22Rv1 (cell line): ENCODE measurements around the gene ZNF701.
"Not testable (repeated sequence)": the region's sequence is repeated elsewhere in the genome, so short reads cannot be mapped to it uniquely, and the experiment has no call there.

Source experiments
- H3K27ac ChIP-seq: fragments of 450-650 bp; 2 replicates; pipeline ENCODE4 v1.5.1; 2017
- CTCF ChIP-seq: fragments of 450-650 bp; IDR thresholded peaks from 2 replicates; pipeline ENCODE4 v1.5.1; 2017; ENCODE audit warnings: mild to moderate bottlenecking
- ZFX ChIP-seq: fragments of 450-650 bp; IDR thresholded peaks from 2 replicates; pipeline ENCODE4 v1.6.1; 2017; ENCODE audit warnings: antibody characterized with exemption, borderline replicate concordance

ZNF701 gene

GRCh38 chr19:52533901-52534300, 36.2 kb upstream of the ZNF701 start:
- no peak overlapping the region for H3K27ac ChIP-seq
- no peak for TF ChIP-seq CTCF
- TF ChIP-seq ZFX = no peak

- not testable (repeated sequence) for H3K27ac ChIP-seq
These were observed 34.7 kb upstream of the ZNF701 start for GRCh38 chr19:52535385-52535770.

- H3K27ac ChIP-seq = no peak overlapping the region
- TF ChIP-seq ZFX (no peak), CTCF (no peak)
These were observed 34.2 kb upstream of the ZNF701 start for GRCh38 chr19:52535771-52536447.

- no peak for TF ChIP-seq ZFX
- TF ChIP-seq CTCF = no peak
- no peak overlapping the region for H3K27ac ChIP-seq
These were observed 33.7 kb upstream of the ZNF701 start for GRCh38 chr19:52536448-52536800.

- not testable (repeated sequence) for H3K27ac ChIP-seq
These were observed 31.3 kb upstream of the ZNF701 start for GRCh38 chr19:52538815-52539214.

GRCh38 chr19:52541176-52541575, 28.9 kb upstream of the ZNF701 start:
- H3K27ac ChIP-seq = not testable (repeated sequence)

GRCh38 chr19:52541608-52542007, 28.5 kb upstream of the ZNF701 start:
- no peak for TF ChIP-seq ZFX
- TF ChIP-seq CTCF = no peak
- no peak overlapping the region for H3K27ac ChIP-seq

GRCh38 chr19:52542541-52542940, 27.5 kb upstream of the ZNF701 start:
- H3K27ac ChIP-seq = not testable (repeated sequence)

- no peak overlapping the region for H3K27ac ChIP-seq
- no peak for TF ChIP-seq ZFX
- no peak for TF ChIP-seq CTCF
These were observed 27.0 kb upstream of the ZNF701 start for GRCh38 chr19:52542984-52543664.
